IPS-15b (cell line): ENCODE data around the gene ALCAM.
A peak's percentile ranks its signal among the peaks of the same experiment; 100 is the strongest.
"Not testable (repeated sequence)": the region's sequence is repeated elsewhere in the genome, so short reads cannot be mapped to it uniquely, and the experiment has no call there.

Experiments
- H3K27me3 ChIP-seq: one replicate; pipeline ENCODE4 v1.6.1; 2013; ENCODE audit warnings: low read length; ENCODE audit not compliant: control insufficient read depth, insufficient read depth
- H3K36me3 ChIP-seq: one replicate; pipeline ENCODE4 v1.6.1; 2013; ENCODE audit warnings: low read length; ENCODE audit not compliant: control insufficient read depth, insufficient read depth
- H3K4me1 ChIP-seq: one replicate; pipeline ENCODE4 v1.6.1; 2013; ENCODE audit warnings: mild to moderate bottlenecking, low read length; ENCODE audit not compliant: control insufficient read depth, insufficient read depth
- H3K4me3 ChIP-seq: one replicate; pipeline ENCODE4 v1.5.1; 2013; ENCODE audit warnings: low read depth, low read length
- H3K9ac ChIP-seq: one replicate; pipeline ENCODE4 v1.6.1; 2013; ENCODE audit warnings: low read depth, mild to moderate bottlenecking, low read length
- H3K9me3 ChIP-seq: one replicate; pipeline ENCODE4 v1.6.1; 2013; ENCODE audit warnings: mild to moderate bottlenecking, low read length; ENCODE audit not compliant: control insufficient read depth, insufficient read depth

ALCAM gene

DNA sequence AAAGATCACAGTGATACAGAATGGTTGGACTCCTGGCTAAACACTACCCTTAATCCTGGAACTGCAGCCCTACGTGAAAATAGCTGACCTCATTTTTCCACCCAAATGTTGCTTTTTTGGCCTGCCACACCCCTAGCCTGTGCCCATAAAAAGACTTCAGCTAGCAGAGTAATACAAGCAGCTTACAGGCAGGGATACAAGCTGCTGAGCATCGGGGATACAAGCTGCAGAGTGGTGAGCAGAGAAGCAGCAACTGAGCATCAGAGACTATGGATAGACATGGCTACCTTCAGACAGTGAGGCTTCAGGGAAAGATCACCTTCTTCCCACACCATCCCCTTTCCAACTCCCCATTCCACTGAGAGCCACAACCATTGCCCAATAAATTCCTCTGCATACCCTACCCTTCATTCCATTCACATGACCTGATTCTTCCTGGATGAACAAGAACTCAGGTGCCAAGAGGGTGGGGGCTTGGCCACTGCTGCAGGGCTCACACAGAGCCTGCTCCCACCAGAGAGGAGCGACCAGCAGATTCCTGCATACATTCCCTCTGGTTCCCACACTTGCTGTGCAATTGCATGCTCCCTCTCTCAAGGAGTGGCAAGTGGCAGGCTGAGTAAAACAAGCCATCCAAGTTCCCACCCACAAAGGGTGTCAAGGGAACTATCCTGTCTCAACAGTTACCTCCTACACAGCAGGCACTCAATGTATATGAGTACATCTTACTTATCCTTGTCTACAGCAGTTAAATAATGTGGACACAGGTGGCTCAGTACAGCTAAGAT lies 217.5 kb downstream of the ALCAM start:
- Histone ChIP-seq H3K4me3 (no peak overlapping the region), H3K36me3 (no peaks in the 10 kb centered on the region), H3K9me3 (no peaks in the 10 kb centered on the region), H3K27me3 (no peaks in the 10 kb centered on the region), H3K4me1 (no peaks in the 10 kb centered on the region), H3K9ac (no peak overlapping the region)

DNA sequence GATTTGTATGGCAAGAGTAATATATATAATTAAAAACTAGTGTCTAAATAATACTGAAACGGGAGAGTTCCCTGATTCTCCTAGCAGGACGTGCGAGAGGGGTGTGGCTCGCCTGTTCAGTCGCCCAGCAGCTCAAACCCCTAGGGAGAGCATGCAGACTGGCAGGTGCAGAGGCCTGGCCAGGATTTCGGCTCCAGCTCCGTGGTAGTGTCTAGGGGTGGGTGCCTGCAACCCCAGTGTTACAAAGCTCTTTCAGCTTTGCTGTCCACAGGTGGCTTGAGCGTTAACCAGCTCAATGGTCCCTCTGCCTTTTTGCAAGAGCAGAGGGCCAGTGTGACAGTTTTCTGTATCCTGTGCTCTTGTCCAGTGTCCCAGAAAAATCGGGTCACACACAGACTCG lies 226.6 kb downstream of the ALCAM start:
- no peaks in the 10 kb centered on the region for H3K9me3 ChIP-seq
- H3K36me3 ChIP-seq: no peaks in the 10 kb centered on the region
- no peaks in the 10 kb centered on the region for H3K27me3 ChIP-seq
- no peak overlapping the region for H3K9ac ChIP-seq
- H3K4me3 ChIP-seq: no peak overlapping the region
- no peaks in the 10 kb centered on the region for H3K4me1 ChIP-seq

DNA sequence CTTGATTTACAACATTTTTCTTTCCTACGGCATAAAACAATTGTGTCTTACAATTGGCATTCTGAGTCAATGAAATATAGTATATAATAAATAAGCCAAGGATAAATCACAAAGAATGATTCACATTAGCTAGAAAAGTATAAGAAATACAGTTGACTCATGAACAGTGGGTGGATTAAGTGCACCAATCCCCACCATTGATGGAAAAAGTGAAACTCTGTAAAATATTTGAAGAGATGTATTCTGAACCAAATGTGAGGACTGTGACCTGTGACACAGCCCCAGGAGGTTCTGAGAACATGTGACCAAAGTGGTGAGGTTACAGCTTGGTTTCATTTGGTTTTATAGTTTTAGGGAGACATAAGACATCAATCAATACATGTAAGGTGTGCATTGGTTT lies 227.5 kb downstream of the ALCAM start:
- H3K27me3 ChIP-seq: no peaks in the 10 kb centered on the region
- no peaks in the 10 kb centered on the region for H3K4me1 ChIP-seq
- H3K36me3 ChIP-seq: no peaks in the 10 kb centered on the region
- no peak overlapping the region for H3K4me3 ChIP-seq
- no peaks in the 10 kb centered on the region for H3K9me3 ChIP-seq
- no peak overlapping the region for H3K9ac ChIP-seq

DNA sequence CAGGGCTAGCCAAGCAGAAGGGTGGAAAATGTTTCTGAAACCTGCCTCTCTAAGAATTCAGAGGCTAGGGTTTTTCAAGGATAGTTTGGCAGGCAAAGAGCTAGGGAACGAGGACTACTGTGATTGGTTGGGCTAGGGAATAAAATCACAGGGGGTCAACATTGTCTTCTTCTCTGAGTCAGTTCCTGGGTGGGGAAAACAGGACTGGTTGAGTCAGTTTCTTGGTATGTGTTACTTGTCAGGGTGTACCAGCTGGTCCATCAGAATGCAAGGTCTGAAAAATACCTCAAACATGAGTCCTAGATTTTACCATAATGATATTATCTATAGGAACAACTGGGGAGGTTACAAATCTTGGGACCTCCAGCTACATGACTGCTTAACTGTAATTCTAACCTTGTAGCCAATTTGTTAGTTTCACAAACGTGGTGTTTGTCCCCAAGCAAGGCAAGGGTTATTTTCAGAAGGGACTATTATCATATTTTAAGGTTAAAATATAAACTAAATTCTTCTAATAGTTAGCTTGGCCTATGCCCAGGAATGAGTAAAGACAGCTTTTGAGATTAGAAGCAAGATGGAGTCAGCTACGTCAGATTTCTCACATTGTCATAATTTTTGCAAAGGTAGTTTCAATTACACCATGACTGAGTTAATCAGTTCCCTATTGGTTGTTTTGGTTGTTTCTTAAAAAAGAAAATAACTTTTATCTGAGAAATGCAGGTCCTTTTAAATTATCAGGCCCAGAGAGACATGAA lies 231.5 kb downstream of the ALCAM start:
- Histone ChIP-seq H3K27me3 (no peaks in the 10 kb centered on the region), H3K4me1 (no peaks in the 10 kb centered on the region), H3K4me3 (no peak overlapping the region), H3K9ac (no peak overlapping the region), H3K9me3 (no peaks in the 10 kb centered on the region), H3K36me3 (no peaks in the 10 kb centered on the region)

DNA sequence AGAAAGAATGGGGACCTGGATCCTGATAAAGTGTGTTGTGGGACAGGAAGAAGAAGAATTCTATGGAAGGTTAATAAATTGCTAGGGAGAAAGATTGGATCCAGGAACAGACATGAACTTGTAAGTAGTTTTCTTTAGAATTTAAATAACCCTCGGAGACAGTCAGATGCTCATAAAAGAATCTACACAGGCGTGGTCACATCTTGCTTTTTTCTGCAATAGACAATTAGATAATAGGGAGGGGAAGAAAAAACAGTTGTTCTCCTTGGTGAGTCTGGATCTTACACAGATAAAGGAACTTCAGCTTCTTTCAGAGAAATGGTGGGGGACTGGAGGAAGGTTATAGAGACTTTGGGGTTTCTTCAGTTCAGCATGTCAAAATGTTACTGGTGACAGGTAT lies 232.6 kb downstream of the ALCAM start:
- Histone ChIP-seq H3K9me3 (no peaks in the 10 kb centered on the region), H3K27me3 (no peaks in the 10 kb centered on the region), H3K4me1 (no peaks in the 10 kb centered on the region), H3K4me3 (no peak overlapping the region), H3K9ac (no peak overlapping the region), H3K36me3 (no peaks in the 10 kb centered on the region)

DNA sequence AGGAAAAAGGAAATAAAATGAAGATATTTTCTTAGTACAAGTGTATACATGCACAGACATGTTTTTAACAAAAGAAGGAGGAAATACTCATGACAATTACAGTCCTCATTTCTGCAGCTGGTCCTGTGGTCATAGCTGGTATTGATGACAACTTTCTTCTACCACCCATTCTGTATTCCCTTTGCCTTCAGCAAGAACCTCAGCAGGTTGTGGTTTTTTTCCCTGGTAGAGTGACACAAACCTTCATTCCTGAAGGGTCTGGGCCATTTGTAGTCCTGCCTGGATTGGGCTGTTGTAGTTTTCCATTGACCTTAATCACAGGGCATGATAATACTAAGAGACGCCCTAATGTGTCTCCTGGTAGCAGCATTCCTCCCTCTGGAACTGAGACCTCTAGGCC lies 235.0 kb downstream of the ALCAM start:
- not testable (repeated sequence) for H3K27me3 ChIP-seq, H3K9ac ChIP-seq, H3K4me3 ChIP-seq, H3K36me3 ChIP-seq, H3K4me1 ChIP-seq, H3K9me3 ChIP-seq

DNA sequence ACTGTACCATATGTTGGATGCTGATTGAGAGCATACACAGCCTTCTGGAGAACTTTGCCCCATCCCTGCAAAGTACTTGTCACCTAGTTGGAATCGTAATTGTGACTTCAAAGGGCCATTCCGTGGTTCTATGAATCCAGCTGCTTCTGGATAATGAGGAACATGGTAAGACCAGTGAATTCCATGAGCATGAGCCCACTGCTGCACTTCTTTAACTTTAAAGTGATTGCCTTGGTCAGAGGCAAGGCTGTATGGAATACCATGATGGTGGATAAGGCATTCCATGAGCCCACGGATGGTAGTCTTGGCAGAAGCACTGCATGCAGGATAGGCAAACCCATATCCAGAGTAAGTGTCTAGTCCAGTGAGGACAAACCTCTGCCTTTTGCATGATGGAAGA lies 235.6 kb downstream of the ALCAM start:
- H3K4me1 ChIP-seq, H3K36me3 ChIP-seq, H3K4me3 ChIP-seq, H3K27me3 ChIP-seq, H3K9me3 ChIP-seq, H3K9ac ChIP-seq: not testable (repeated sequence)

DNA sequence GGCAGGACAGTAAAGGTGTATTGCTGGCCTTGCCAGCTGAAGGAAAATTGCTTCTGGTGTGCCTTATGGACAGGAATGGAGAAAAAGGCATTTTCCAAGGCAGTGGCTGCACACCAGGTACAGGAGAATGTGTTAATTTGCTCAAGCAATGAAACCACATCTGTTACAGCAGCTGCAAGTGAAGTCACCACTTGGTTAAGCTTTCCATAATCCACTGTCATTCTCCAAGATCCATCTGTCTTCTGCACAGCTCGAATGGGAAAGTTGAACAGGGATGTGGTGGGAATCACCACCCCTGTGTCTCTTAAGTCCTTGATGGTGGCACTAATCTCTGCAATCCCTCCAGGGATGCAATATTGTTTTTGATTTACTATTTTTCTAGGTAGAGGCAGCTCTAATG lies 236.8 kb downstream of the ALCAM start:
- H3K27me3 ChIP-seq, H3K4me1 ChIP-seq, H3K36me3 ChIP-seq, H3K9ac ChIP-seq, H3K9me3 ChIP-seq, H3K4me3 ChIP-seq: not testable (repeated sequence)

DNA sequence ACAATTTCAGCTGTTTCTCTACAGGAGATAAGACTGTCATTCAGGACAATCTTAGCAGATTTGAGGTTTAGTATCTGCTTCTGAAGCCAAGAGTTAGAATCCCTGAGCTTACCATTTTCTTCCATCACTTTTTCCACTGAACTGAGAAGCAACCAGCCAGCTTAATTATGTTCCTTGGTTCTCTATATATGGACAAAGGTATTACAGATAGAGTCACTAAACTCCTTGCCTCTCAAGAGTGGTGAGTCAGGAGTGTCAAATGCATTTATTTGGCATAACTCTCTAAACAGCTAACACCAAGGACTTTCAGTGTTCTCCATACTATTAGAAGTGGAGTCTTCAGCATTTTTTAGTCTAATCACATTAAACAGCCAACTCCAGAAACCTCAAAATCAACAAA lies 239.3 kb downstream of the ALCAM start:
- Histone ChIP-seq H3K36me3 (no peaks in the 10 kb centered on the region), H3K9ac (no peak overlapping the region), H3K4me3 (no peak overlapping the region)

DNA sequence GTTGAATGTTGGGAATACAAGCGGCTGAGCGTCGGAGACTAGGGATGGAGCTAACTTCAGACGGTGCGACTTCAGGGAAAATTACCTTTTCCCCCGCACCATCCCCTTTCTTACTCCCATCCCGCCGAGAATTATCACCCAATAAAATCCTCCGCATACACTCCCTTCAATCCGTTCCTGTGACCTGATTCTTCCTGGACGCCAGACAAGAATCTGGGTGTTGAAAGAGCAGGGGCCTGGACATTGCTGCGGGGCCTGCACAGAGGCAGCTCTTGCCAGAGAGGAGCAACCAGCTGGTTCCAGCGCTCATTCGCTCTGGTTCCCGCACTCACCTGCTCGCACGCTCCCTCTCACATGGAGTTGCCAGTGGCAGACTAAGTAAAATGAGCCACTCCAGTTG lies 241.9 kb downstream of the ALCAM start:
- Histone ChIP-seq H3K9ac (no peak overlapping the region), H3K27me3 (peaks cover 6% of the 10 kb centered on the region), H3K4me3 (peak overlapping the region; percentile 75), H3K36me3 (no peaks in the 10 kb centered on the region), H3K9me3 (no peaks in the 10 kb centered on the region), H3K4me1 (peaks cover 2% of the 10 kb centered on the region)

More for the DNA sequence above, 239.3 kb downstream of the ALCAM start:
- H3K27me3 ChIP-seq: peaks cover 6% of the 10 kb centered on the region
- H3K4me1 ChIP-seq: peaks cover 2% of the 10 kb centered on the region
- no peaks in the 10 kb centered on the region for H3K9me3 ChIP-seq

DNA sequence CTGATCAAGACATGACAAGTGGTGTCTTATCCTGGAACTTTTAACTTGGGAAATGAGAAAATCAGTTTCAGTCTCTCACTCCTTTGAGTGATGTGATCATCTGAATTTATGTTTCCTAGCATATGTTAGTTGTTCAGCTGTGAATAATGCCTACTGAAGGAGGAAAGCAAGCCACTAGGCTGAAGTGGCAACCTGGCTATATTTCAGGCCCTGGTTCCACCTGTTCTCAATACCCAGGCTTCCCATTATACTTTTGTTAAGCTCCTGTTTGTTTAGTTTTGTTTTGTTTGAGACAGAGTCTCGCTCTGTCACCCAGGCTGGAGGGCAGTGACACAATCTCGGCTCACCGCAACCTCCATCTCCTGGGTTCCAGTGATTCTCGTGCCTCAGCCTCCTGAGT lies 243.8 kb downstream of the ALCAM start:
- Histone ChIP-seq H3K4me1 (peaks cover 2% of the 10 kb centered on the region), H3K27me3 (peaks cover 6% of the 10 kb centered on the region), H3K9ac (no peak overlapping the region), H3K4me3 (no peak overlapping the region), H3K9me3 (no peaks in the 10 kb centered on the region), H3K36me3 (no peaks in the 10 kb centered on the region)
